A549 (cell line): ENCODE measurements around the gene NNT. TPM values are rescaled to one million over a fixed set of nuclear protein-coding genes. Genes with fewer than 3 reads are reported as not detected.

Source experiments
- ATAC-seq, 2 experiments: fragments of 200-7000 bp in 1 of 2; fragments of >200 bp in 1 of 2; cut with Nextera tagmentation in 1 of 2; cut with Tn5 transposase in 1 of 2; 3 replicates each; pipeline versions ENCODE4 v1.8.0 to v1.9.1; 2018 to 2020; ENCODE audit warnings: mild to moderate bottlenecking in 1 of 2, moderate library complexity in 1 of 2
- CTCF ChIA-PET: fragments of 300-600 bp; sonication (Branson Sonifier 250); formaldehyde crosslinking; extraction: SDS; loops from one replicate; lab custom pipeline; 2021; ENCODE audit warnings: antibody characterized with exemption, inconsistent platforms; lab: Yijun Ruan, JAX
- POLR2A ChIA-PET: fragments of 350-600 bp; formaldehyde crosslinking; extraction: SDS; loops from one replicate; lab custom pipeline; 2021; ENCODE audit warnings: antibody characterized with exemption, inconsistent platforms; lab: Yijun Ruan, JAX
- DNase-seq, 2 experiments: peaks; one replicate each; pipeline versions ENCODE4 v3.0.0 to v3.0.0-alpha.2; 2011 to 2016; ENCODE audit warnings: low read depth in 1 of 2, low spot score in 1 of 2
- FAIRE-seq: peaks from 2 replicates; lab custom pipeline; 2011; peaks lifted over from hg19 to GRCh38; lab: Jason Lieb, UNC
- H3K27ac ChIP-seq, 2 experiments: fragments of >200 bp; sonication (Bioruptor Twin); formaldehyde crosslinking; 3 replicates each; pipeline ENCODE4 v1.5.1; 2016 to 2017
- H3K4me1 ChIP-seq: fragments of >200 bp; sonication (Bioruptor Twin); formaldehyde crosslinking; 3 replicates; pipeline ENCODE4 v1.6.1; 2016
- H3K4me2 ChIP-seq: fragments of >200 bp; sonication (Bioruptor Twin); formaldehyde crosslinking; 3 replicates; pipeline ENCODE4 v1.6.1; 2016
- H3K4me3 ChIP-seq: fragments of >200 bp; sonication (Bioruptor Twin); formaldehyde crosslinking; 3 replicates; pipeline ENCODE4 v1.5.1; 2016
- H3K9me3 ChIP-seq: fragments of >200 bp; sonication (Bioruptor Twin); formaldehyde crosslinking; 3 replicates; pipeline ENCODE4 v1.6.1; 2016
- CBX8 ChIP-seq: fragments of 200-600 bp; sonication (generic); IDR thresholded peaks from 2 replicates; pipeline ENCODE4 v1.6.1; 2016
- CHD4 ChIP-seq: fragments of 200-600 bp; sonication (generic); IDR thresholded peaks from 2 replicates; pipeline ENCODE4 v1.6.1; 2016; ENCODE audit warnings: antibody characterized with exemption, mild to moderate bottlenecking, borderline replicate concordance
- EHMT2 ChIP-seq: fragments of 200-600 bp; sonication (generic); IDR thresholded peaks from 2 replicates; pipeline ENCODE4 v1.6.1; 2016; ENCODE audit warnings: antibody characterized with exemption, low read depth, mild to moderate bottlenecking, moderate library complexity
- EP300 ChIP-seq, 2 experiments: fragments of >200 bp; sonication (Bioruptor Twin); formaldehyde crosslinking; IDR thresholded peaks; 2 replicates in 1 of 2; 3 replicates in 1 of 2; pipeline ENCODE4 v1.6.1; 2016 to 2017
- ESRRA ChIP-seq: fragments of 150-350 bp; IDR thresholded peaks from 2 replicates; pipeline ENCODE4 v1.6.1; 2014; ENCODE audit warnings: mild to moderate bottlenecking, low read length, borderline replicate concordance
- FOSB ChIP-seq: fragments of 250-450 bp; sonication (Bioruptor Pico); IDR thresholded peaks from 2 replicates; pipeline ENCODE4 v1.5.0; 2020; ENCODE audit warnings: mild to moderate bottlenecking, moderate library complexity
- FOXS1 ChIP-seq: fragments of 250-450 bp; sonication (Bioruptor Pico); IDR thresholded peaks from 2 replicates; pipeline ENCODE4 v1.5.0; 2020; ENCODE audit warnings: mild to moderate bottlenecking, moderate library complexity
- HEYL ChIP-seq: fragments of 250-450 bp; sonication (Bioruptor Pico); IDR thresholded peaks from 2 replicates; pipeline ENCODE4 v1.8.0; 2021; ENCODE audit warnings: mild to moderate bottlenecking, moderate library complexity
- HOXB13 ChIP-seq: fragments of 250-450 bp; sonication (Bioruptor Pico); IDR thresholded peaks from 2 replicates; pipeline ENCODE4 v1.5.0; 2020; ENCODE audit warnings: low read depth, mild to moderate bottlenecking, moderate library complexity
- KDM5A ChIP-seq: fragments of 200-600 bp; sonication (generic); IDR thresholded peaks from 2 replicates; pipeline ENCODE4 v1.6.1; 2016; ENCODE audit warnings: antibody characterized with exemption, mild to moderate bottlenecking
- MAZ ChIP-seq: fragments of 150-350 bp; IDR thresholded peaks from 2 replicates; pipeline ENCODE4 v1.6.1; 2014; ENCODE audit warnings: antibody characterized with exemption, low read depth, low read length, borderline replicate concordance
- MYC ChIP-seq: IDR thresholded peaks from 2 replicates; pipeline ENCODE4 v1.6.1; 2012; ENCODE audit warnings: mild to moderate bottlenecking, inconsistent platforms, low read length, improper control_type of control experiment, borderline replicate concordance
- NFE2L2 ChIP-seq: fragments of 150-350 bp; conservative IDR thresholded peaks from 2 replicates; pipeline ENCODE4 v1.6.1; 2014; ENCODE audit warnings: low read length
- NPAS2 ChIP-seq: fragments of 250-450 bp; sonication (Bioruptor Pico); IDR thresholded peaks from 2 replicates; pipeline ENCODE4 v1.8.0; 2022; ENCODE audit warnings: mild to moderate bottlenecking, moderate library complexity, borderline replicate concordance
- POLR2A ChIP-seq: IDR thresholded peaks from 2 replicates; pipeline ENCODE4 v1.6.1; 2012; ENCODE audit warnings: mild to moderate bottlenecking, low read length
- RAD21 ChIP-seq, 2 experiments: fragments of >200 bp in 1 of 2; sonication (Bioruptor Twin) in 1 of 2; formaldehyde crosslinking in 1 of 2; IDR thresholded peaks in 1 of 2; conservative IDR thresholded peaks in 1 of 2; 2 replicates in 1 of 2; 3 replicates in 1 of 2; pipeline ENCODE4 v1.6.1; 2012 to 2018; ENCODE audit warnings: inconsistent platforms in 1 of 2
- RARB ChIP-seq: fragments of 250-450 bp; sonication (Bioruptor Pico); IDR thresholded peaks from 2 replicates; pipeline ENCODE4 v1.8.0; 2021; ENCODE audit warnings: mild to moderate bottlenecking, moderate library complexity
- RCOR1 ChIP-seq: fragments of 150-350 bp; IDR thresholded peaks from 2 replicates; pipeline ENCODE4 v1.6.1; 2014; ENCODE audit warnings: antibody characterized with exemption, low read length, low read depth
- RFX5 ChIP-seq: fragments of 450-650 bp; IDR thresholded peaks from 2 replicates; pipeline ENCODE4 v1.7.1; 2014; ENCODE audit warnings: antibody characterized with exemption, mild to moderate bottlenecking, moderate library complexity
- WGBS: methylation state at CpG from one replicate; pipeline ENCODE4 v1.1.6; 2017; ENCODE audit errors: missing lambda C conversion rate; 5-methylcytosine and 5-hydroxymethylcytosine counted together
- polyA plus RNA-seq, 4 experiments: library from polyadenylated mRNA; depleted of rRNA in 3 of 4; stranded (reverse); fragments of >200 nt; fragmentation: RNase III in 1 of 4; extraction: RNeasy Plus Mini Kit Qiagen cat#74134 plus additional on column Dnase treatment in 1 of 4; gene quantifications; 2 replicates in 3 of 4; 3 replicates in 1 of 4; pipeline ENCODE4 v1.2.3, GENCODE V29; 2011 to 2017
- TF ChIP-seq, protein P1 (sequence below): fragments of 450-650 bp; IDR thresholded peaks from 2 replicates; pipeline ENCODE4 v1.6.1; 2014; ENCODE audit warnings: antibody characterized with exemption
- TF ChIP-seq, protein P2 (sequence below): fragments of 250-450 bp; sonication (Bioruptor Pico); IDR thresholded peaks from 2 replicates; pipeline ENCODE4 v1.5.0; 2020; ENCODE audit warnings: low read depth, mild to moderate bottlenecking, moderate library complexity
- TF ChIP-seq, protein P3 (sequence below): IDR thresholded peaks from 2 replicates; pipeline ENCODE4 v1.6.1; 2012; ENCODE audit warnings: low read depth, borderline replicate concordance
- TF ChIP-seq, protein P4 (sequence below): fragments of >200 bp; sonication (Bioruptor Twin); formaldehyde crosslinking; IDR thresholded peaks from 3 replicates; pipeline ENCODE4 v1.6.1; 2016
- TF ChIP-seq, protein P5 (sequence below): fragments of 250-450 bp; sonication (Bioruptor Pico); IDR thresholded peaks from 2 replicates; pipeline ENCODE4 v1.5.0; 2021; ENCODE audit warnings: mild to moderate bottlenecking, moderate library complexity, borderline replicate concordance
- TF ChIP-seq, protein P6 (sequence below): IDR thresholded peaks from 2 replicates; pipeline ENCODE4 v1.6.1; 2012

Gene NNT
- polyA plus RNA-seq, 2 of the 4 experiments (the other 2 are of a cell fraction) = 15.2 to 35.5 TPM

DNA sequence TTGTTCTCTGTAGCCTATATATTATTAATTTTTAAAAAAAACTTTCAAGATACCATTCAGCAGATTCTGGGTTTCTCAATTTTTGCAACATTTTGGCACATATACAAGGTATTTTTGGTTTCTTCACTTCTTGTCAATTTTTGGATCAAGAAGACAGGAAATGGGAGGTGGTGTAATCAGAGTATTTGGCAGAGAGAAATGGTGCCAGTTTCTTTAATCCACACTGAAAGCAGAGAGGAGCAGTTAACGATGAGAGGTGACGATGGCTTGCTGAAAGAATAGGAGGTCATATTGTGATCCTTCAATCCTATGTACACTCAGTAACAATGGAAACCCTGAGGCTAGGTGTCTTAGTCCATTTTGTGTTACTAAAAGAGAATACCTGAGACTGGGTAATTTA is 16.4 kb downstream of the NNT start:
- no peak for ATAC-seq
- CTCF ChIA-PET = interaction anchor here (4.0 kb wide), 1 partner anchor 12 kb away, joined by 26 read pairs; no protein-coding TSS in a partner anchor

DNA sequence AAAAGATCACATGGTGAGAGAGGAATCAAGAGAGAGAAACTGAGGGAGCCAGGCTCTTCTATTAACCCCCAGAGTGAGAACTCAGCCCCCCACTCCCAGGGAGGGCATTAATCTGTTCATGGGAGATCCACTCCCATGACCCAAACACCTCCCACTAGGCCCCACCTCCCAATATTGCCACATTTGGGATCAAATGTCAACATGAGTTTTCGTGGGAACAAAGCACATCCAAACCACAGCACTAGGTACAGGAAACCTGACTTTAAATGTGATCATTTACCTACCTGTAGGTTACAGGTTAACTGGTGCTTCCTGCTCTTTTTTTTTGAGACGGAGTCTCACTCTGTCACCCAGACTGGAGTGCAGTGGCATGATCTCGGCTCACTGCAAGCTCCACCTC is 16.9 kb downstream of the NNT start:
- no peak for TF ChIP-seq RAD21 (conservative IDR thresholded peaks at IDR 0.05 in 1 of 2, IDR thresholded peaks at IDR 0.05 in 1 of 2)
- TF ChIP-seq, protein P1, sequence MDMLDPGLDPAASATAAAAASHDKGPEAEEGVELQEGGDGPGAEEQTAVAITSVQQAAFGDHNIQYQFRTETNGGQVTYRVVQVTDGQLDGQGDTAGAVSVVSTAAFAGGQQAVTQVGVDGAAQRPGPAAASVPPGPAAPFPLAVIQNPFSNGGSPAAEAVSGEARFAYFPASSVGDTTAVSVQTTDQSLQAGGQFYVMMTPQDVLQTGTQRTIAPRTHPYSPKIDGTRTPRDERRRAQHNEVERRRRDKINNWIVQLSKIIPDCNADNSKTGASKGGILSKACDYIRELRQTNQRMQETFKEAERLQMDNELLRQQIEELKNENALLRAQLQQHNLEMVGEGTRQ = no peak
- no peak for TF ChIP-seq EHMT2
- no peak for TF ChIP-seq NFE2L2
- TF ChIP-seq, protein P2, sequence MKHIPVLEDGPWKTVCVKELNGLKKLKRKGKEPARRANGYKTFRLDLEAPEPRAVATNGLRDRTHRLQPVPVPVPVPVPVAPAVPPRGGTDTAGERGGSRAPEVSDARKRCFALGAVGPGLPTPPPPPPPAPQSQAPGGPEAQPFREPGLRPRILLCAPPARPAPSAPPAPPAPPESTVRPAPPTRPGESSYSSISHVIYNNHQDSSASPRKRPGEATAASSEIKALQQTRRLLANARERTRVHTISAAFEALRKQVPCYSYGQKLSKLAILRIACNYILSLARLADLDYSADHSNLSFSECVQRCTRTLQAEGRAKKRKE (CRISPR knock-in tag) = no peak
- no peak for TF ChIP-seq FOXS1 (CRISPR knock-in tag)
- no peak for TF ChIP-seq POLR2A
- TF ChIP-seq MYC = no peak
- no peak for TF ChIP-seq EP300 (IDR thresholded peaks at IDR 0.05)
- TF ChIP-seq, protein P3, sequence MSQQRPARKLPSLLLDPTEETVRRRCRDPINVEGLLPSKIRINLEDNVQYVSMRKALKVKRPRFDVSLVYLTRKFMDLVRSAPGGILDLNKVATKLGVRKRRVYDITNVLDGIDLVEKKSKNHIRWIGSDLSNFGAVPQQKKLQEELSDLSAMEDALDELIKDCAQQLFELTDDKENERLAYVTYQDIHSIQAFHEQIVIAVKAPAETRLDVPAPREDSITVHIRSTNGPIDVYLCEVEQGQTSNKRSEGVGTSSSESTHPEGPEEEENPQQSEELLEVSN = no peak
- no peak for TF ChIP-seq KDM5A
- TF ChIP-seq, protein P4, sequence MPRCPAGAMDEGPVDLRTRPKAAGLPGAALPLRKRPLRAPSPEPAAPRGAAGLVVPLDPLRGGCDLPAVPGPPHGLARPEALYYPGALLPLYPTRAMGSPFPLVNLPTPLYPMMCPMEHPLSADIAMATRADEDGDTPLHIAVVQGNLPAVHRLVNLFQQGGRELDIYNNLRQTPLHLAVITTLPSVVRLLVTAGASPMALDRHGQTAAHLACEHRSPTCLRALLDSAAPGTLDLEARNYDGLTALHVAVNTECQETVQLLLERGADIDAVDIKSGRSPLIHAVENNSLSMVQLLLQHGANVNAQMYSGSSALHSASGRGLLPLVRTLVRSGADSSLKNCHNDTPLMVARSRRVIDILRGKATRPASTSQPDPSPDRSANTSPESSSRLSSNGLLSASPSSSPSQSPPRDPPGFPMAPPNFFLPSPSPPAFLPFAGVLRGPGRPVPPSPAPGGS = no peak
- no peak for TF ChIP-seq RCOR1
- no peak for TF ChIP-seq ESRRA
- TF ChIP-seq FOSB (CRISPR knock-in tag) = no peak
- TF ChIP-seq RARB (CRISPR knock-in tag) = no peak
- no peak for TF ChIP-seq NPAS2 (CRISPR knock-in tag)
- TF ChIP-seq CBX8 = no peak
- POLR2A ChIA-PET = no interaction called here
- H3K4me1 ChIP-seq = no peaks in the 10 kb centered on the region
- DNase-seq (no peak), ATAC-seq (no peak), FAIRE-seq (no peak)
- CTCF ChIA-PET = interaction anchor here (4.0 kb wide), 1 partner anchor 12 kb away, joined by 26 read pairs; no protein-coding TSS in a partner anchor
- 96% methylated on average over 3 of the region's 3 CpGs for WGBS
- no peaks in the 10 kb centered on the region for H3K9me3 ChIP-seq
- H3K27ac ChIP-seq = no peak overlapping the region
- no peak overlapping the region for H3K4me2 ChIP-seq
- H3K4me3 ChIP-seq = no peak overlapping the region

More for the DNA sequence above, 16.4 kb downstream of the NNT start:
- Histone ChIP-seq H3K4me1 (no peaks in the 10 kb centered on the region), H3K9me3 (no peaks in the 10 kb centered on the region), H3K4me2 (no peak overlapping the region), H3K4me3 (no peak overlapping the region), H3K27ac (no peak overlapping the region)
- DNase-seq = no peak
- TF ChIP-seq EHMT2 (no peak), CHD4 (no peak), HOXB13 (CRISPR knock-in tag) (no peak), HEYL (CRISPR knock-in tag) (no peak), MAZ (no peak), FOSB (CRISPR knock-in tag) (no peak), RFX5 (no peak)
- TF ChIP-seq, protein P5, sequence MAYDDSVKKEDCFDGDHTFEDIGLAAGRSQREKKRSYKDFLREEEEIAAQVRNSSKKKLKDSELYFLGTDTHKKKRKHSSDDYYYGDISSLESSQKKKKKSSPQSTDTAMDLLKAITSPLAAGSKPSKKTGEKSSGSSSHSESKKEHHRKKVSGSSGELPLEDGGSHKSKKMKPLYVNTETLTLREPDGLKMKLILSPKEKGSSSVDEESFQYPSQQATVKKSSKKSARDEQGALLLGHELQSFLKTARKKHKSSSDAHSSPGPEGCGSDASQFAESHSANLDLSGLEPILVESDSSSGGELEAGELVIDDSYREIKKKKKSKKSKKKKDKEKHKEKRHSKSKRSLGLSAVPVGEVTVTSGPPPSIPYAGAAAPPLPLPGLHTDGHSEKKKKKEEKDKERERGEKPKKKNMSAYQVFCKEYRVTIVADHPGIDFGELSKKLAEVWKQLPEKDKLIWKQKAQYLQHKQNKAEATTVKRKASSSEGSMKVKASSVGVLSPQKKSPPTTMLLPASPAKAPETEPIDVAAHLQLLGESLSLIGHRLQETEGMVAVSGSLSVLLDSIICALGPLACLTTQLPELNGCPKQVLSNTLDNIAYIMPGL (CRISPR knock-in tag) = no peak
- TF ChIP-seq, protein P6, sequence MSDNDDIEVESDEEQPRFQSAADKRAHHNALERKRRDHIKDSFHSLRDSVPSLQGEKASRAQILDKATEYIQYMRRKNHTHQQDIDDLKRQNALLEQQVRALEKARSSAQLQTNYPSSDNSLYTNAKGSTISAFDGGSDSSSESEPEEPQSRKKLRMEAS = no peak
- POLR2A ChIA-PET = no interaction called here
- 96% methylated on average over 2 of the region's 2 CpGs for WGBS
- FAIRE-seq = no peak
